GM21825 (cell line): Measurements from ENCODE around the gene TTC17.
"Not testable (repeated sequence)": the region's sequence is repeated elsewhere in the genome, so short reads cannot be mapped to it uniquely, and the experiment has no call there.

ENCODE experiments used
- ATAC-seq: cut with Tn5 transposase; IDR thresholded peaks from one replicate; pipeline ENCODE4 v1.9.1; 2021; ENCODE audit warnings: mild to moderate bottlenecking, moderate library complexity; ENCODE audit not compliant: unreplicated experiment

TTC17 gene

DNA sequence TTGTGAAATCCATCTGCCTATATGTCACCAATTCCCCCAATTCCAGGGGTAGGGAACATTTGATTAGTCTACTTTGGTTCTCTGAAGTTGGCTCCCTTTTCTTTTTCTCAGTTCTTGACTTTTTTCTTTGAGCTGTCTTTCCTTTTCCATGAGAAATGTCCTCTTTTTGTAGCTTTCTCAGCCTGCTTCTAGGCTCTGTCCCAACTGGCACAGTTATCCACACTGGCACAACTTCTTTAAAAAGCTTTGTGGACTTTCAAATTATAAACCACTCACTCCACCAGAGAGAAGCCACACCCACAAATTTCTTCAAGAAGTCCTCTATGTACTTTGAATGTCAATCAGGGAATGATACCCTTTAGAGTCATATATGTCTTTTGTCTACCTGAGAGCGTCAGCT is 100.5 kb downstream of the TTC17 start:
- ATAC-seq = no peak

DNA sequence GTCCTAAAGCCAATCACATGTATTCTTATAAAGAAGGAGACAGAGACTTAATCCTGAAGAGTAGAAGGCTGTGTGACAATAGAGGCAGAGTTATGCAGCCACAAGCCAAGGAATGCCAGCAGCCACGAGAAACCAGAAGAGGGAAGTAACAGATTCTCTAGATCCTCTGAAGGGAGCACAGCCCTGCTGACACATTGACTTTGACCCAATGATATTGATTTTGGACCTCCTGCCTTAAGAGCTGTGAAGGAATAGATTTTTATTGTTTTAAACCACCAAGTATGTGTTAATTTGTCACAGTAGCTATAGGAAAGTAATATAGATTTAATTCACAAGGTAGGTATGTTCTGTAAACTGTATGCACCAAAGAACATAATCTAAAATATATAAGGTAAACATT is 103.6 kb downstream of the TTC17 start:
- no peak for ATAC-seq

DNA sequence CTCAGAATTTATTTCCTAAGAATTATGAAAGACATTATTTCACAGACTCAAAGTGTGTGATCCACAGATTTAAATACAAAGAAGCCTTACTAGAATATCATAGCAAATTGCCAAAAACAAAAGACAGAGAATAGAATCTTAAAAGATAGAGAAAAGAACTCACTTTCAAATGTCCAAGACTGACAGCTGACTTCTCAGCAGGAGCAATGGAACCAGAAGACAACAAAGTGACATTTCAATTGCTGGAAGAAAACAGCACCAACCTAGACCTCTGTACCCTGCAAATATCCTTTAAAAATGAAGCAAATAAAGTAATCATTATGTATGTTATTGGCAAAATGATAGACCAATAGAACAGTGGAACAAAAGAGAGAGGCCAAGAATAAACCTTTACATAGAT is 109.2 kb downstream of the TTC17 start:
- ATAC-seq = no peak

DNA sequence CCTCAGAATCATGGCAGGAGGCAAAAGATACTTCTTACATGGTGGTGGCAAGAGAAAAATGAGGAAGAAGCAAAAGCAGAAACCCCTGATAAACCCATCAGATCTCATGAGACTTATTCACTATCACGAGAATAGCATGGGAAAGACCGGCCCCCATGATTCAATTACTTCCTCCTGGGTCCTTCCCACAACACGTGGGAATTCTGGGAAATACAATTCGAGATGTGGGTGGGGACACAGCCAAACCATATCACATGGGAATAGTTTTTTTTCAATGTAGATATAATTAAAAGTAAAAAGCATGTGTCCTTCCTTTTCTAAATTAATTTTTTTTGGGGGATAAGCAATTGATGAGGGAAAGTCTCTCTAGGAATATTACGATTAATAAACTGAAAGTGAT is 118.8 kb downstream of the TTC17 start:
- not testable (repeated sequence) for ATAC-seq

DNA sequence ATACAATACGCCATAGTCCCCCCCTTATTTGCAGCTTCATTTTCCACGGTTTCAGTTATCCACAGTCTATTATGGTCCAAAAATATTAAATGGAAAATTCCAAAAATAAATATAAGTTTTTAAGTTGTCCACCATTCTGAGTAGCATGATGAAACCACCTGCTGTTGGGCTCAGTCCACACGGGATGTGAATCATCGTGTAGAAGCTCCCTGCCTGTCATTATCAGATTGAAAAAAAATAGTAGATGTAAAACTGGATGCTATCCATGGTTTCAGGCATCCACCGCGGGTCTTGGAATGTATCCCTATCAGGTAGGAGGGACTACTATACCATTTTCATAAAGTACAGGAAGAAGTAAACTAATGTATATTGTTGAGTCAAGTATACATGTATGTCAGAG is 127.4 kb downstream of the TTC17 start:
- ATAC-seq = no peak

DNA sequence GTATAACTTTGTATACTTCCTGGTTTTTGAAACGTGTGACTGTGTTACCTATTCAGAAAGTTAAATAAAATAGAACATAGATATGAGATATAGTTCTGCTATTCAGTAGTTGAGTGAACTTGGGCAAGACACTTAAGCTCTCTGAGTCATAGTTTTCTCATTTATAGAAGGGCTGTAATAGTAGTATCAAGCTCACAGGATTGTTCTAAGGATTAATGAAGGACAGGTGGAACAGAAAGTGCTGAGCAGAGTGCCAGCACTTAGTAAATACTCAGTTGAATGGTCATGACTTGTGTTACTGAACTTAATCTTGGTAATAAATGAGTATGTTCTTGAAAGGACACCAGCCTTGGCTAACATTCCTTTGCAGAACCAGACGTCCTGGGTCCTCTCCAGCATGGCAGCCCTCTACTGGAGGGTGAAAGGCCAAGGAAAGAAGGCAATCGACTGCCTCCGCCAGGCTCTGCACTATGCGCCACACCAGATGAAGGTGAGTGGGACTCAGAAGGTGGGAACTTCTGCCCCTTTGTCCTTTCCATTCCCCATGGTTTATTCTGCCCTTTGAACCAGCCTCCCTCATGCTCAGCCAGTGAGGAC is 131.2 kb downstream of the TTC17 start:
- no peak for ATAC-seq

DNA sequence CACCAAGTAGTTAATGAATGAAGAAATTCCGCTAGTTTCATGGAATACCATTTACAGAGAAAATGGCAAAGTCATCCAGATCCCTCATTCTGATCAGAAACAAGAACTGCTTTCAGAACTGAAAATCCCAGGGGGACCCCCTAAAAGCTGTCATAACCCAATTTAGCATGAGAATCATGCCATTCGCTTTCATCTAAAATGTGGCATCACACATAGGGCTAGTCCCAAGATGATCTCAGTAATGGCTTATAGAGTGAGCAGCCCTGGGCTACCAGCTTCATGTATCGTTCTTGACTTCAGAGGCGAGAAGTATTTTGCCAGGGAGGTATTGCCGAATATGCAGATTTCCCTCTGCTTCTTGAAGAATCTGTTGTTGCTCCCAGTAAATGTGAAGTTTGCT is 134.0 kb downstream of the TTC17 start:
- no peak for ATAC-seq

DNA sequence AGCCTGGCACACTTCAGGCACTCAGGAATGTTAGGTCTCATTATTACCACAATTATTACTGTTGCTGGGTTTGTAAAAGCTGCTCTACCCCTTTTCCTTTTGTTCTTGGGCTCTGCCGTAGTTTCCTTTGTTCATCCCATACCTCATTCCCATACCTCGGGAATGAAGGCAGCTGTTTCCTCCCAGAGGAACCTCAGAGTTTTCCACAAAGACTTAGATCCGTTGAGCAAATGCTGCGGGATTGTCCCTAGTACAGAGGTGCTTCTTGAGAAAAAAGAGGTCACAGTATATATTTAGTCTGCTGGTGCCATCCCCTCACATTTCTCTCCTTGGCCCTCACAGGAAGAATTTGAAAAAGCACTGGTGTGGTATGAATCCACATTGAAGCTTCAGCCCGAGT is 134.7 kb downstream of the TTC17 start:
- ATAC-seq = no peak

DNA sequence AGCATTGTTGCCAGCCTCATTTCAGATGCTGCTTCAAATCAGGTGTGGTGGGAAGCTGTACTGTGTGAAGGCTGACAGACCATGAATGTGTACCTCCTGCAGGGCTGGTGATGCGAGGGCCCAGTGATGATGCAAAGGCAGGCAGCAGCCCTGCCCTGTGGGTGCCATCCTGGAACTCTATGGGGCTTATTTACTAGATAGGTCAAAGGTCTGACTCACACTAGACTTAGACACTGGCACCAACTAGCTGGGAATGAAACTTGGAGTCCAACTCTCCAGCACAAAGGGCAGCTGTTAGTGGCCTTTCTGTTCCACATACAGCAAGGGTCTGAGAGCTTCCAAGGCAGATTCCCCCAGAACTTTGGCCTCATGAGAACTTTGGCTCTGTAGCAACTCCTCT is 138.4 kb downstream of the TTC17 start:
- no peak for ATAC-seq

DNA sequence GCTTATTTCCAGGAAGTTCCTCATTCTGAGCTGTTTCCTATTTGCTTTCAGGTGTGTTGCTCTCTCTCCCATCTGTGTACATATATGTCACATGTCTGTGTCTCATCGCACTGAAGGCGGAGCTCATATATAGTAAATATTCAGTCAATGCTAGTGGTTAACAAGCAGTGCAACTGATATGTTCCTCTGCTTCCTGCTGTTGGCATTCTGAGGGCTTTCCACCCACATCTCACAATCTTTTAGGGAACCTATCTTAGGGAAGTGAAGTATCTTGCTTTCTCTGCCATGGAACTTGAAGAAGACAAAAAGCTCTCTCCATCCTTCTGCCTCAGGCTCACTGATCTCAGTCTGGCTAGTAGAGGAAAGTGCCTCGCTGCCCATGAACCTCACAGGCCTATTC is 139.8 kb downstream of the TTC17 start:
- ATAC-seq = no peak

DNA sequence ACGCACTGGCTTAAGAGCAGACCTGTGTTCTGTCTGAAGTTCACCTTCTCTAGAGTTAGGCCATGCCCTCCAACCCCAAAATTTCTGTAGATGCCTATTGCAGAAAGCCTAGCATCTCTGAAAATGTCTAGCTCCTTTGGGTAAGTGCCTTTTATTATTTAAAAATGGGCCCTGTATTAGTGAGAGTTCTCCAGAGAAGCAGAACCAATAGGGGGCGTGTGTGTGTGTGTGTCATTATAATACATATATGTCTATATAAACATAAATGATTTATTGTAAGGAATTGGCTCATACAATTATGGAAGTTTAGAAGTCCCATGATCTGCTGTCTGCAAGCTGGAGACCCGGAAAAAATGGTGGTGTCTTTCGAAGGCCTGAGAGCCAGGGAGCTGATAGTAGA is 144.7 kb downstream of the TTC17 start:
- no peak for ATAC-seq

DNA sequence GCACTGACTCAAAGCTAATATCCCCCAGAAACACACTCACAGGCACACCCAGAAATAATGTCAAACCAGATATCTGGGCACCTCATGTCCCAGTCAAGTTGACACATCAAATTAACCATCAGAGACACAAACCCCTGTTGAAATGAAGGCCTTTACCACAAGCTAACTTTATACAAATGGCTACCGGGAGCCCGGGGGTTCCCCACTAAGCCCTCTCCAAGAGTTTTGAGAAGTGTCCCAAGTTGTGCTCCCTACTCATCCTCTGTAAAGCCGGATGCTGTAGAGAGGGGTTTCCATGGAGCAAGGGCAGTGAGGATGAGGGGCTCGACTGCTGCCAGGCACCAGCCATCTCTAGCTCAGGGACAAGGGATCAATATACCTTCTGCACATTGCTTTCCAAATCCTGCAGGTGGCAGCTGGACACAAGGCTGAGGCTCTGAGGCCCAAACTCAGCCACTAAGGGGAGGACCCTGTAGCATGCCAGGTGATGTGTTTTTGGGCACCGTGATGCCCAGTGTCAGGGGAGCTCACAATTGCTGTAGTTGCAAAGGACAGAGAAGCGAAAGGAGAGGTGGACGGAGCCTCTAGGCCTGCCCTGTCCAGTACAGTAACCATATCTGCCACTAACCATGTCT is 145.7 kb downstream of the TTC17 start:
- ATAC-seq = no peak

DNA sequence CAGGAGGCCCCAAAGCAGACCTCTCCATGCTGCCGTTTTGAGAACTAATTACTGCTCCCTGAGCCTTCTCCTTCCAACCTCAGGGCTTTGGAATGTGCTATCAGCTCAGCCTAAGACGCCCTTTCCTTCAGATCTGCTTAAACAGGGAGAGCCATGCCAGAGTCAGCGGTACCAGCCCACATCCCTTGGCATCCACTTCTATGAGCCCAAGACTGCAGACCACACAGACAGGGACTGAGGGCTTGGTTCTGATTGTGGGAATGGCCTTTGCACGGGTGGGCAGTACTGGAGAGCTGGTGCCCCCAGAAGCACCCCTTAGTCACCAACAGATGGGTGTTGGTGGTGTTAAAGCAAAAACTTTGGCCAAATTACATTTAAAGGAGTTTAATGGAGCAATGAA is 146.5 kb downstream of the TTC17 start:
- no peak for ATAC-seq

DNA sequence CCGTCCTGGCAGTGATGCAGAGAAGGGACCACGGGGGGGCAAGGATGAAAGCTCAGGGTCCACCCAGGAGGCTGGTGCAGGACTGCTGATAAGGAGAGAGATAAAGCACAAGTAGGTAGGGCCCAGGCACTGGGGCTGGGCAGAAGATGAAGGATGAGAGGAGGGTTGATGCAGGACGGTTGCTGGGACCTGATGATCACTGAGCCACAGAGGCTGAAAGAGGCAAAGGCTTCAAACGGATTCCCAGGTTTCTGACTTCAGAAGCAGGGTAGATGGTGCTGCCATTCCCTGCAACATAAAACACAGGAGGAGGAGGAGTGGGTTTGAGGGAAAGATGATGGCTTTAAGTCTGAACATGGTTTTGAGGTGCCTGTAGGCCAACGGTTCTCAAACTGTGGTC is 148.5 kb downstream of the TTC17 start:
- no peak for ATAC-seq

DNA sequence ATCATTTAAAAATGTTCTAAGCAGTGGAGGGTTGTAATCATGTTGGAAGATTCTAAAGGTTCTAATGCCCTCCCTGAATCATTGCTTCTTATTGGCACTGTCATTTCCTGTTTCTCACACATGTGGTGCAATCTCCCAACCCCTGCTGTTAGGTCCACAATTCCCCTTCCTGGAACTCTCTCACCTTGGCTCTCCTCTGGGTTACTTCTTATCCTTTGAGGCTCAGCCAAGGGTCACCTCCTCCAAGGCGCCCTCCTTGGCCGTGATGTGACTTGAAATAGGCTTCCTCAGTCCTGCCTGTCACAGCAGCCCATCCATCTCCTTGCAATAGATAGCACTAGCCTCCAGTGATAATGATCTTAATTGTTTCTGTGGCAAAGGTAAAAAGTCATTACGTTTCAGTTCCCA is 149.8 kb downstream of the TTC17 start:
- ATAC-seq = no peak

DNA sequence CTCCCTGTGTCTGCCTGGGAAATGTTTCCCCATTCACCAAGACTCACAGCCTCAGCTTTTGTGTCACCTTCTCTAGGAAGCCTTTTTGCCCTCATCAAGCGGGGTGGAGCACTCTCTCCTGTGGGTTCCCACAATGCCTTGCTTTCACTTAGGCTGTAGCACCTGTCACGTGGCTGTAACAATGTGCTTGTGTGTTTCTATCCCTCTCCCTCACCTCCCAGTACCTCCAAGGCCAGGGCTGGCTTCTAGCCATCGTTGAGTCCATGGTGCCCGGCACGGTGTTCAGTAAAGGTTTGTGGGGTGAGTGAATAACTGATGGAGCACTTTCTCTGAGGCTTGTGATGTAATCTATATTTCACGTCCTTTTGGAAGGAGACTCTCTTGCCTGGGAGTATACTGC is 153.2 kb downstream of the TTC17 start:
- ATAC-seq = no peak

DNA sequence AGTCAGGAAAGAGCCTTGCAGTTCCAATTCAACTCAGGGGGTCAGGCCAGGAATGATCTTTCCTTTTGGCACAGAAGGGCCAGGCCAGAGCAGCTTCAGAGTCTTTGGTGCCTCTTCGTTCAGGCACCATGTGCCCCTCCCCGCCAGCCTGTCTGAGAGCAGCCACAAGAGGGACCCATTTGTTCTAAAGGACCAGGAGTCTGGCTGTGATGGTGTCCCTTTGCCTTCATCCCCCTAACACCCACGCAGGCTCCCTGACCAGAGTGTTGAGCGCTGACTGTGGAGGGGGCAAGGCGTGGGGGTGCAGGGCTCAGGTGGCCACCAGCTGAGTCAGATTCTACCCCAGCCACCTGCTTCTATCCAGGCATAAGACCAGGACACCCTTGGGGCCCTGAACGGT is 156.4 kb downstream of the TTC17 start:
- no peak for ATAC-seq

DNA sequence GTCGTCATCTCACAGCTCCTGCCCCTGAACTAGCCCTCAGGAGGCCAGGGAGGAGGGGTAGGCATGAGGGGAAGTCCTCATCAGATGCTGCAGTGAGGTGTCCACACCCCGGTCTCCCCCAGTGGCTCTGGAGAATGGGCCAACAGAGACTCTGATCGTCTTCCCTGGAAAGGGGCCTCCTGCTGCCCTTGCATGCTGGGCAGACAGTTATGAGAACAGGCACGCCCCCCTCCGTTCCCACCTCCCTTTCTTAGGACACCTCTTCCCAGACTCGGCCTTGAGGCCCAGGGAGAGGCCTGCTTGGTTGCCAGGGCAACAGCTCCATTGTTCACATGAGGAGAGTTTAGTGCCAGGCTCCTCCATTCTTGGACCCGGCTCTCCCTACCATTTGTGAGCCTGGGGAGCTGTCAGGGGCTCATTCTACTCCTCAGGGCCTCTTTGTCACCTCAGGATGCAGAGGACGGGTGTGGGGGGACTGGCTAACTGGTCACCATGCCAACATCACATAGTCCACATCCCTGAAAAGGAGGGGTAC is 157.7 kb downstream of the TTC17 start:
- ATAC-seq = no peak

DNA sequence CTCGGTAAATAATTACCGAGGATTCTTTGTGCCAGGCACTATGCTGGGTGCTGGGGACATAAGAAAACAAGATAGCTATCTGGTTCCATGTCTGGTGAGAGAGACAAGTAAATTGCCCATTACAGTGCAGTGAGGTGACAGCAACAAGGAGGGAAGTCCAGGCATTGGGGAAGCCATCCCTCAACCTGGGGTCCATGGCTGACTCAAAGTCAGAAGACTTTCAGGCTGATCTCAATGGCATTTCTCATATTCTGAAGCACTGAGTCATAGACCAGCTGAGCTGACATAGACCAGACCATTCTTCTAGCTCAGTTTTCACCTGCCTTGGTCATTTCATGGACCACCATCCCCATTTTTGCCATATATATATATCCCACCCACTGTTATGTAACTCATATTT is 158.8 kb downstream of the TTC17 start:
- ATAC-seq = no peak

DNA sequence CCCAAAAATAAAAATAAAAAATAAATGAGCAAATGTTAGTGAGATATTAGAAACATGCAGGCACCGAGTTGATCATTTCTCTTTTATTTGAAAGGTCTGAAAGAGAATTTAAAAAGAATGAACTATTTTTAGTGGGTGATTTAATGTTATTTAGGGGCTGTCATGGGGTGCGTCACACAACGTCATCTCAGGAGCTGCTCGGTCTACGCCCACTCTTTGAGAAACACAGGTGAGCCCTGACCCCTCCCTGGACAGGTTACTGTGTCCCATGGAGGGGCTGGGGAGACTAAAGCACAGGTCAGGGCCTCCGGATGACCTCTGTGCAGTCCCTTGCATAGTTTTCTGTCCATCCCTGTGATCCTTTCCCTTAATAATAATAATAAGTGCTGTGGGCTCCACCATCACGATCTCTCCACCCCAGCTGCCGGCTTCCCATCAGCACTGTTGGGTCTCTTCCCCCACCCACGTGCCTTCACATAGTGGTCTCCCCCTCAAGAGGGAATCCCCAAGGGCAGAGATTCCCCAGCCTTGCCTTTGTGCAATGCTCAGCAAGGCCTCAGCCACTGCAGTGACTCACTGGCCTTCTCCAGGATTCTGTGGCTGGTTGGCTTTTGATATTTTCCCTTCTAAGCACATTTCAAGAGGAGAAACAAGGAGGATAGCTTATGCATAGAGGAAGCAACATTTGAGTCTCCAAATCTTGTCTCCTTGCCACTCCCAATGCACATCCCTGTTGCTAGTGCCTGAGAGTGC is 159.9 kb downstream of the TTC17 start:
- no peak for ATAC-seq

DNA sequence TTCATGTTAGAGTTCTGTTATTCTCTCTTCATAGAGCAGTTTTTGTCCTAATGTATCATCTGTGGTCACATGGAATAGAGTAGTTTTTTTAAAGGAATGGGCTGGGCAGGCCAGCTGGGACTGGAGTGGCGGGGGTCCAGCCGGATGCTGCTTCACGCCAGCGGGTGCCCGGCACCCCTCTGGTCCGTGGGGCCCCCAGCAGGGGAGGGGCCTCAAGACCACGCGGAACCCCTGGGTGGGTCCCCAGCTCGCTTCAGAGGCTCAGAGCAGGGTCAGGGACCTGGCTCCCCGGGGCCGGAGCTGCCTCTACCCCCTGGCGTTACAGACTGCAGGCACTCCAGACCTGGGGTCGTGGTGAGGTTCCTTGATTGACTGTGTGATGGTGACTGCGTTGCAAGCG is 162.8 kb downstream of the TTC17 start:
- ATAC-seq = no peak

DNA sequence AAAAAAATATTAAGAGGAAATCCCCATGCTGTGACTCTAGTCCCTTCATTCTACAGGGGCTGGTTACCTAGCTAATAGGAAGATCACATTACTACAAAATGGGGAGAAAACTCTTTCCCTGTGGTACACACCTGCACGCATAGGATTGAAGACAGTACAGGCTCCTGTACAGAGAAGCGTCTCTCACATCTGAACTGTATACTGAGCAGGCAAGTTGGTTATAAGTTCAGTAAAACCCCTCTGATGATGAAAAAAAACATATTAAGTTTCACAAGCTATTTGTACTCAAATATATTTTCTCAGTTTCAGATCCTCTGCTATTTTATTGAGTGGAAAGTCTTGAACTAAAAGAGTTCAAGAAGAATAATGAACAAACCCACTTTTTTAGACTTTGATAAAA is 164.9 kb downstream of the TTC17 start:
- ATAC-seq = no peak
